Choroid plexus epithelial cell (primary cell): Measurements from ENCODE around the gene PDCD1.
A peak's percentile ranks its signal among the peaks of the same experiment; 100 is the strongest.

Source experiments
- DNase-seq: peaks from one replicate; pipeline ENCODE4 v3.0.0-alpha.2; 2010; ENCODE audit warnings: low read depth
- H3K4me3 ChIP-seq: 2 replicates; pipeline ENCODE4 v1.5.1; 2011; ENCODE audit warnings: low read depth, mild to moderate bottlenecking, control low read depth, low read length, moderate library complexity
- CTCF ChIP-seq: conservative IDR thresholded peaks from 2 replicates; pipeline ENCODE4 v1.5.1; 2011; ENCODE audit warnings: low read depth, mild to moderate bottlenecking, control low read depth, inconsistent platforms, low read length, moderate library complexity

Gene PDCD1

GRCh38 chr2:241894056-241894641 is 35.5 kb upstream of the PDCD1 start:
- no peak for TF ChIP-seq CTCF
- no peak overlapping the region for H3K4me3 ChIP-seq
- no peak for DNase-seq

- H3K4me3 ChIP-seq: no peak overlapping the region
- DNase-seq: no peak
- no peak for TF ChIP-seq CTCF
Observed at GRCh38 chr2:241893265-241893664, 34.6 kb upstream of the PDCD1 start.

DNA sequence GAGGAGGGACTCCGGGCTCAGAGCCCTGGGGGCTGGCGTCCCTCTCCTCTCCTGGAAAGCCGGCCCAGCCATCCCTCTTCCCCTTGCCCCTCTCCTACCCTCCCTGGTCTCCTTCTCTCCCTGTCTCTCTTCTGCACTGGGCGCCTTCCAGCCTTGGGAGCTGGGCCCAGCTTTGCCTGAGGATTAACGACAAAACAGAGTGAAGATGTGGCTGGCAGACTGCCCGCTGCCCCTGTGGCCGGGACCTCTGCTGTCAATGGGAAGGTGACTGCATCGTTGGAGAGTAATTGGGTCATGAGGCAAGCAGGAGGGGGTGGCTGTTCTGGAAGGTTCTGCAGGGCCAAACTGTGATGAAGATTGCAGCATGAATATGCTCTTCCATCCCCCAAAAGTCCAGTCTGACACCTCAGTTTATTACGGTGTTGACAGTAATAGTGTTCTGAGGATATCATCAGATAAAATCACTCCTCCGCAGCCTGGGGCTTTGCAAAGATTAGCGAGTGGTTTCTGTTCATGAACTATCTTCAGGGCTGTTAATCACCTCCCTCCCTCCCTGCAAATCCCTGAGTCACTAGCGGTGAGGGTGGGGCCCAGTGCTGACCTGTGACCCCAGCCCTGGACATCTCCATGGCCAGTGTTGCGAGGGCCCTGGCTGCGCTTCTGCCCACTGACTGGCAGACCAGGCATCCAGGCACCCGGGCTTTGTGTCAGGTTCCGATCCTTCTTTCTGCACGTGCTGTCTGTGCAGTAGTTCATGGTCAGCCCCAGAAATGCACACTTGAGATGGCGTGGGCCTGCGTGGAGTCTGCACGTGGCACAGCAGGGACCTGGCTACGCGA is 33.8 kb upstream of the PDCD1 start:
- no peak for TF ChIP-seq CTCF
- peak; percentile 53 for DNase-seq
- H3K4me3 ChIP-seq: no peak overlapping the region

- H3K4me3 ChIP-seq: no peak overlapping the region
- TF ChIP-seq CTCF: no peak
Observed at GRCh38 chr2:241891988-241892298, 33.2 kb upstream of the PDCD1 start.

DNA sequence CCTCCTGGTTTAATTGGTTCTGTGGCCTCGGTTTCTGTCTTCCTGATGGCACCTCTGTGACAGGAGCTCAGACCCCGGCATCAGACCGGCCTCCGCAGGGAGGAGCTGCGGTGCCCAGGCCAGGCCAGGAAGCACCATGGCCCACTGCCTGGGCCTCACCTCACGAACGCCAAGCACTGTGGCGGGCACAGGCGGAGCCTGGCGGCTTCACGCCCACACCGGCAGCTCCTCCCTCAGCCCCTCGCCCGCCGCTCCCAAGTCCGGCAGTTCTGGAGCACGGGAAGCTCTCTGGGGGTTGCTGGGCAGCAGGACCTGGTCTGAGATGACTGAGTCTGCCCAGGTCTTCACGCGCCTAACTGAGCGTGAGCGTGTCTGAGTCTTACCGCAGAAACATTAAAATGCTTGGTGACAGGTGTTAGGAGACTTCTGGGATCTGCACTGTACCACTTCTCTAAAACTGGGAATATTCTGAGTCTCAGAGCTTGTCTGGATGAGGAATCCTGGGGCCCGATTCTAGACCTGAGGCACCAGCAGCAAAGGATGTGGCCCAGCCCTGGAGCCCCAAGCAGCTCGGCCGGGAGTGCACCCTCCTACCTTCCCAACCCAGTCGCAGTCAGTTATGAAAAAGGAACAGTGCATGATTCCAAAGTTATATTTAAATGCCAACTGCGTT is 32.8 kb upstream of the PDCD1 start:
- no peak for TF ChIP-seq CTCF
- no peak overlapping the region for H3K4me3 ChIP-seq
- DNase-seq: no peak

More at GRCh38 chr2:241891988-241892298, 33.2 kb upstream of the PDCD1 start:
- DNase-seq: no peak

DNA sequence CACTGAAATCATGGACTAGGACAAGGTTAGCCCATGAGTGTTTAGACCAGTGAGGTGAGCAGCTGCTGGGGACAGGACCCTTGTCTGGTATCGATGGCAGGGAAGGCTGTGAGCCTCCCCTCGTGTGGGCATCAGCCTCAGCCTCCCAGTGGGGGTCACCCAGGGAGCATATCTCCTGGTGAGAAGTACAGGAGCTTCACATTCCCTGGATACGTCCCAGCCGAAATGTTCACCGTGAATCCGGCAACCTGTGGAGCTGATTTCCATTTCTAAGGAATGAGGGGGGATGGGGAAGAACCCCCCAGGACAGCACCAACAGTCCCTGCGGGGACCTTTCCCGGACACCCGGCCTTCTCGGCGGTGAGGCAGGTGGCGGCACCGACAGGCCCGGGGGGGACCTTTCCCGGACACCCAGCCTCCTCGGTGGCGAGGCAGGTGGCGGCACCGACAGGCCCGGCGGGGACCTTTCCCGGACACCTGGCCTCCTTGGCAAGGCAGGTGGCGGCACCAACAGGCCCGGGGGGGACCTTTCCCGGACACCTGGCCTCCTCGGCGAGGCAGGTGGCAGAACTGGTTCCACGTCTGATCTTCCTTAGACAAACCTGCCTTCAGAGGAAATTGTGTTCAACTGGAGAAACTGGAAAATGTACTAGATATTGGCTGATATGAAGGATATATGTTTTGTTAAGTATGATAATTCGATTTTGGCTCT is 32.0 kb upstream of the PDCD1 start:
- DNase-seq: no peak
- no peak for TF ChIP-seq CTCF
- H3K4me3 ChIP-seq: no peak overlapping the region
